NT2/D1 (cell line): ENCODE data around the gene GRM5.
"Not testable (repeated sequence)": the region's sequence is repeated elsewhere in the genome, so short reads cannot be mapped to it uniquely, and the experiment has no call there.

ENCODE experiments used
- SUZ12 ChIP-seq: IDR thresholded peaks from 2 replicates; pipeline ENCODE4 v1.6.1; 2011; ENCODE audit not compliant: insufficient read length, insufficient read depth; ENCODE audit errors: extremely low read depth
- ZNF274 ChIP-seq: IDR thresholded peaks from 2 replicates; pipeline ENCODE4 v1.6.1; 2011; ENCODE audit warnings: mild to moderate bottlenecking, low read depth, low read length

- not testable (repeated sequence) for TF ChIP-seq SUZ12, ZNF274
Observed at GRCh38 chr11:88860431-88860830, 205.4 kb downstream of the GRM5 start.
